Trophoblast cell (in vitro differentiated cells and primary cell): ENCODE results near the gene NKG7.
A peak's percentile ranks its signal among the peaks of the same experiment; 100 is the strongest.

ENCODE experiments used
- DNase-seq, 2 donors: peaks; one replicate each; pipeline ENCODE4 v3.0.0-alpha.2; 2016
- H2AFZ ChIP-seq: 2 replicates; pipeline ENCODE4 v1.6.1; 2013; ENCODE audit warnings: low read length, moderate library complexity, mild to moderate bottlenecking; ENCODE audit not compliant: insufficient read depth, poor library complexity
- H2AK5ac ChIP-seq: 2 replicates; pipeline ENCODE4 v1.6.1; 2013; ENCODE audit warnings: mild to moderate bottlenecking, low read length
- H2BK120ac ChIP-seq: 2 replicates; pipeline ENCODE4 v1.6.1; 2013; ENCODE audit warnings: low read length, mild to moderate bottlenecking, moderate library complexity; ENCODE audit not compliant: insufficient read depth, poor library complexity
- H2BK12ac ChIP-seq: 2 replicates; pipeline ENCODE4 v1.6.1; 2013; ENCODE audit warnings: mild to moderate bottlenecking, low read length, moderate library complexity
- H2BK5ac ChIP-seq: 2 replicates; pipeline ENCODE4 v1.6.1; 2013; ENCODE audit warnings: low read length, low read depth, moderate library complexity, mild to moderate bottlenecking; ENCODE audit not compliant: poor library complexity
- H3K14ac ChIP-seq: 2 replicates; pipeline ENCODE4 v1.6.1; 2013; ENCODE audit warnings: mild to moderate bottlenecking, low read length
- H3K18ac ChIP-seq: 2 replicates; pipeline ENCODE4 v1.6.1; 2013; ENCODE audit warnings: mild to moderate bottlenecking, low read length
- H3K23ac ChIP-seq: 2 replicates; pipeline ENCODE4 v1.6.1; 2013; ENCODE audit warnings: low read length
- H3K27ac ChIP-seq: 2 replicates; pipeline ENCODE4 v1.5.1; 2013; ENCODE audit warnings: low read depth, mild to moderate bottlenecking, inconsistent platforms, low read length, moderate library complexity
- H3K27me3 ChIP-seq: 2 replicates; pipeline ENCODE4 v1.6.1; 2013; ENCODE audit warnings: inconsistent platforms, mild to moderate bottlenecking, low read length, moderate library complexity; ENCODE audit not compliant: insufficient read depth
- H3K36me3 ChIP-seq, 2 experiments: 1 replicate in 1 of 2; 2 replicates in 1 of 2; pipeline ENCODE4 v1.6.1; 2013; ENCODE audit warnings: low read length in 2 of 2, mild to moderate bottlenecking in 2 of 2, moderate library complexity in 1 of 2; ENCODE audit not compliant: insufficient read depth in 2 of 2, control insufficient read depth in 1 of 2
- H3K4ac ChIP-seq: 2 replicates; pipeline ENCODE4 v1.6.1; 2013; ENCODE audit warnings: low read depth, mild to moderate bottlenecking, low read length, moderate library complexity
- H3K4me1 ChIP-seq, 2 experiments: 1 replicate in 1 of 2; 2 replicates in 1 of 2; pipeline ENCODE4 v1.6.1; 2013; ENCODE audit warnings: low read length in 2 of 2, mild to moderate bottlenecking in 2 of 2, moderate library complexity in 1 of 2; ENCODE audit not compliant: insufficient read depth in 2 of 2, control insufficient read depth in 1 of 2
- H3K4me2 ChIP-seq: 2 replicates; pipeline ENCODE4 v1.6.1; 2013; ENCODE audit warnings: inconsistent platforms, mild to moderate bottlenecking, low read length, moderate library complexity
- H3K4me3 ChIP-seq: 2 replicates; pipeline ENCODE4 v1.5.1; 2013; ENCODE audit warnings: mild to moderate bottlenecking, low read depth, low read length, inconsistent platforms
- H3K79me1 ChIP-seq: one replicate; pipeline ENCODE4 v1.6.1; 2013; ENCODE audit warnings: low read length
- H3K79me2 ChIP-seq: 2 replicates; pipeline ENCODE4 v1.6.1; 2013; ENCODE audit warnings: low read length, mild to moderate bottlenecking; ENCODE audit not compliant: control insufficient read depth, insufficient read depth, poor library complexity
- H3K9ac ChIP-seq: 2 replicates; pipeline ENCODE4 v1.6.1; 2013; ENCODE audit warnings: mild to moderate bottlenecking, low read length
- H3K9me3 ChIP-seq: 2 replicates; pipeline ENCODE4 v1.6.1; 2013; ENCODE audit warnings: low read depth, mild to moderate bottlenecking, control low read depth, inconsistent platforms, low read length; ENCODE audit not compliant: insufficient read depth
- H4K12ac ChIP-seq: 2 replicates; pipeline ENCODE4 v1.6.1; 2013; ENCODE audit warnings: low read depth, mild to moderate bottlenecking, low read length, moderate library complexity
- H4K8ac ChIP-seq: 2 replicates; pipeline ENCODE4 v1.6.1; 2013; ENCODE audit warnings: low read depth, mild to moderate bottlenecking, low read length, moderate library complexity
- H4K91ac ChIP-seq: one replicate; pipeline ENCODE4 v1.6.1; 2013; ENCODE audit warnings: low read depth, mild to moderate bottlenecking, low read length, moderate library complexity
- WGBS: extraction: QIAGEN DNeasy Blood & Tissue Kit; methylation state at CpG from one replicate; pipeline ENCODE4 v1.1.7; 2013; ENCODE audit warnings: missing lambda C conversion rate; ENCODE audit not compliant: insufficient read length, insufficient coverage; ENCODE audit errors: extremely low coverage; 5-methylcytosine and 5-hydroxymethylcytosine counted together

NKG7 gene

GRCh38 chr19:51339313-51339686 lies 33.2 kb downstream of the NKG7 start:
- Histone ChIP-seq H2AFZ (peak overlapping the region; percentile 97), H3K14ac (no peak overlapping the region), H3K79me2 (no peaks in the 10 kb centered on the region), H2BK120ac (no peak overlapping the region), H2BK12ac (no peak overlapping the region), H3K18ac (no peak overlapping the region), H4K12ac (no peak overlapping the region), H3K4ac (no peak overlapping the region), H2AK5ac (no peak overlapping the region), H3K4me2 (peak overlapping the region; percentile 65), H4K8ac (peak overlapping the region; percentile 49), H3K9ac (no peak overlapping the region), H3K4me1 (peaks cover 2 to 7% of the 10 kb centered on the region in 2 experiments), H3K27me3 (peaks cover 9% of the 10 kb centered on the region), H3K23ac (no peak overlapping the region), H4K91ac (no peak overlapping the region), H3K27ac (no peak overlapping the region), H3K79me1 (peaks cover 7% of the 10 kb centered on the region), H2BK5ac (no peak overlapping the region), H3K9me3 (no peaks in the 10 kb centered on the region), H3K36me3 (no peaks in the 10 kb centered on the region), H3K4me3 (peak overlapping the region; percentile 74)
- no CpG with 5 or more reads among the region's 10 CpGs for WGBS
- DNase-seq = no peak

- Histone ChIP-seq H2BK120ac (no peak overlapping the region), H3K9me3 (no peaks in the 10 kb centered on the region), H2AFZ (peak overlapping the region; percentile 97), H4K8ac (peak overlapping the region; percentile 64), H3K79me1 (peaks cover 7% of the 10 kb centered on the region), H3K14ac (no peak overlapping the region), H4K12ac (no peak overlapping the region), H3K27me3 (peaks cover 9% of the 10 kb centered on the region), H3K4me1 (peaks cover 2 to 7% of the 10 kb centered on the region in 2 experiments), H3K18ac (no peak overlapping the region), H3K23ac (no peak overlapping the region), H3K4me2 (peak overlapping the region; percentile 65), H3K27ac (no peak overlapping the region), H4K91ac (peak overlapping the region; percentile 40), H2BK5ac (no peak overlapping the region), H3K4ac (no peak overlapping the region), H3K79me2 (no peaks in the 10 kb centered on the region), H3K9ac (no peak overlapping the region), H3K4me3 (peak overlapping the region; percentile 74), H2BK12ac (no peak overlapping the region), H2AK5ac (no peak overlapping the region), H3K36me3 (no peaks in the 10 kb centered on the region)
- peak; percentile 64 to 83 for DNase-seq
- no CpG with 5 or more reads among the region's 43 CpGs for WGBS
These were observed 33.7 kb downstream of the NKG7 start for GRCh38 chr19:51338563-51339312.

DNA sequence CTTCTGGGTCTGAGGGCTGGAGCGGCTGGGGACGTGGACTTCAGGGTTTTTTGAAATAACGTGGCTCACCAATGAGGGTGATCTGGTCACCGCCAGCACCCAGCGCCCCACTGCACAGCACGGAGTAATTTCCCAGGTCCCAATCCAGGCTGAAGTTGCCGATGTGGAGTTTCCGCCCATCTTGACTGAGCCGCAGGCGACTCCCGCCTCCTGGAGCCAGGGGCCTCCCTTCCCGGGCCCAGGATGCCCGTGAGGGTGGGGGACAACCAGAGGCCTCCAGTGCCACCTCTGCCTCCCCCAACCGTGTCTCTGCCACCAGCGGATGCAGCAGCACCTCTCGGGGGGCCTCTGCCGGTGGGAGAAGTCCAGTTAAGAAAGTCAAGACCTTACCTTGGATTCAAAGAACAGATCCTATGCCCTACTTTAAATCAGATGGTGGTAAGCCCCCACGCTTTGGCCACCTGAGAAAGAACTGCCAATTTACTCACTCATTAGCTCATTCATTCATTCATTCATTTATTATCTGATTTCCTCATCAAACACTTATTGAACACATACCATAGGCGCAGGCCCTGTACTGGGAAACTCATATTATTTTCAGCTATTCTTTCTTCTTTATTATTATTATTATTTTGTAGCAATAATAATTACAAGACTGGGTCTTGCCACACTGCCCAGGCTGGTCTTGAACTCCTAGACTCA lies 34.4 kb downstream of the NKG7 start:
- Histone ChIP-seq H2BK12ac (no peak overlapping the region), H2BK120ac (no peak overlapping the region), H3K18ac (no peak overlapping the region), H3K4ac (no peak overlapping the region), H2BK5ac (no peak overlapping the region), H3K27me3 (peaks cover 9% of the 10 kb centered on the region), H3K79me1 (peaks cover 7% of the 10 kb centered on the region), H3K9me3 (no peaks in the 10 kb centered on the region), H3K14ac (no peak overlapping the region), H3K23ac (no peak overlapping the region), H3K36me3 (no peaks in the 10 kb centered on the region), H4K8ac (no peak overlapping the region), H3K4me2 (no peak overlapping the region), H3K27ac (no peak overlapping the region), H4K12ac (no peak overlapping the region), H3K4me3 (no peak overlapping the region), H4K91ac (no peak overlapping the region), H3K9ac (no peak overlapping the region), H3K79me2 (no peaks in the 10 kb centered on the region), H3K4me1 (peaks cover 2 to 7% of the 10 kb centered on the region in 2 experiments), H2AK5ac (no peak overlapping the region), H2AFZ (no peak overlapping the region)
- no CpG with 5 or more reads among the region's 19 CpGs for WGBS
- no peak for DNase-seq

DNA sequence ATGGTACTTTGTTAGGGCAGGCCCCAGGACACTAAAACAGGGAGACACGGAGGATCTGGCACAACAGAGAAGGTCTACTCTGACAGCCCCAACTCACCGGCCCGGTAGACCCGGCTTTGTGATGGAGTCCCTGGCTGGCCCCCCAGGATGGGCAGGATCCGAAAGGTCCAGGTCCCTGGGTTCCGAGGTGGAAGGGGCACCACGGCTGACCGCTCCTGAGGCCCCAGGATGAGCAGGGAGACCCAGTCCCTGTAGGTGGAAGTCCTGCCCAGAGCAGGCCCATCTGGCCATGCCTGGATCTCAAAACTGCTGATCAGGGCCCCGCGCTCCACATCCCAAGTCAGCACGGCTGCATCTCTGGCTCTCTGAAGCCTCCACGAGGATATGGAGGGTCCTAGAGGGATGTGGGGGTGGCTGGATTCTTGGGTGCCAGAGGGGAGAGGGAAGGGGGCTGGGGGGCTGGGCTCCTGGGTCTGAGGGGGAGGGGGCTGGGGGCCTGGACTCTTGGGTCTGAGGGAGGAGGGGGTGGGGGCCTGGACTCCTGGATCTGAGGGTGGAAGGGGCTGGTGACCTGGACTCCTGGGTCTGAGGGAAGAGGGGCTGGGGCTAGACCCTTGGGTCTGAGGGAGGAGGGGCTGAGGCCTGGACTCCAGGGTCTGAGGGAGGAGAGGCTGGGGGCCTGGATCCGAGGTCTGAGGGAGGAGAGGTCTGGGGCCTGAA lies 35.2 kb downstream of the NKG7 start:
- Histone ChIP-seq H4K91ac (no peak overlapping the region), H2BK12ac (no peak overlapping the region), H3K14ac (no peak overlapping the region), H3K79me2 (no peaks in the 10 kb centered on the region), H3K36me3 (no peaks in the 10 kb centered on the region), H3K4ac (no peak overlapping the region), H3K4me1 (peaks cover 2 to 7% of the 10 kb centered on the region in 2 experiments), H3K27me3 (peaks cover 9% of the 10 kb centered on the region), H3K18ac (no peak overlapping the region), H3K4me3 (no peak overlapping the region), H3K4me2 (no peak overlapping the region), H3K9ac (no peak overlapping the region), H4K12ac (no peak overlapping the region), H3K9me3 (no peaks in the 10 kb centered on the region), H3K79me1 (peaks cover 7% of the 10 kb centered on the region), H2AFZ (no peak overlapping the region), H3K23ac (no peak overlapping the region), H2BK120ac (no peak overlapping the region), H3K27ac (no peak overlapping the region), H4K8ac (no peak overlapping the region), H2AK5ac (no peak overlapping the region), H2BK5ac (no peak overlapping the region)
- DNase-seq = no peak
- no CpG with 5 or more reads among the region's 13 CpGs for WGBS
